ENCODE data around the gene FBRSL1.

- no peak for TF ChIP-seq POLR2AphosphoS5 (IDR thresholded peaks at IDR 0.05)
- TF ChIP-seq POLR2A (IDR thresholded peaks at IDR 0.05), result no peak
- TF ChIP-seq CTCF (IDR thresholded peaks at IDR 0.05), result no peak
These were observed 46.9 kb upstream of the FBRSL1 start for GRCh38 chr12:132443091-132443490.

Measured in breast epithelium (tissue), 3 donors.